ENCODE measurements around the gene MS4A4E.
"Not testable (repeated sequence)": the region's sequence is repeated elsewhere in the genome, so short reads cannot be mapped to it uniquely, and the experiment has no call there.

MS4A4E gene

GRCh38 chr11:60170566-60170965 is 72.4 kb downstream of the MS4A4E start:
- DNase-seq, result no peak

GRCh38 chr11:60169264-60169915 is 73.5 kb downstream of the MS4A4E start:
- DNase-seq, result peak; percentile 5

GRCh38 chr11:60168306-60168705 is 74.6 kb downstream of the MS4A4E start:
- no peak for DNase-seq

GRCh38 chr11:60165951-60166350 is 77.0 kb downstream of the MS4A4E start:
- no peak for DNase-seq

- DNase-seq, result no peak
Measured at GRCh38 chr11:60165538-60165937, 77.4 kb downstream of the MS4A4E start.

GRCh38 chr11:60164550-60165075 is 78.3 kb downstream of the MS4A4E start:
- DNase-seq, result no peak

GRCh38 chr11:60161766-60162165 is 81.2 kb downstream of the MS4A4E start:
- no peak for DNase-seq

GRCh38 chr11:60161107-60161506 is 81.8 kb downstream of the MS4A4E start:
- no peak for DNase-seq

GRCh38 chr11:60159868-60160267 is 83.1 kb downstream of the MS4A4E start:
- DNase-seq, result no peak

GRCh38 chr11:60159284-60159683 is 83.7 kb downstream of the MS4A4E start:
- no peak for DNase-seq

GRCh38 chr11:60158636-60159035 is 84.3 kb downstream of the MS4A4E start:
- no peak for DNase-seq

- DNase-seq, result no peak
Measured at GRCh38 chr11:60155931-60156330, 87.0 kb downstream of the MS4A4E start.

GRCh38 chr11:60152727-60153126 is 90.2 kb downstream of the MS4A4E start:
- DNase-seq, result not testable (repeated sequence)

- no peak for DNase-seq
Measured at GRCh38 chr11:60150279-60150678, 92.7 kb downstream of the MS4A4E start.
